ENCODE measurements around the gene TNS3. TPM values are rescaled to one million over a fixed set of nuclear protein-coding genes. Genes with fewer than 3 reads are reported as not detected.

TNS3 gene
- total and polyA plus RNA-seq, 2 of the 13 experiments (the other 11 are each of a cell fraction or from before 2014, with no cell fraction given): 52.9 to 55.7 TPM

- TF ChIP-seq, protein P1, sequence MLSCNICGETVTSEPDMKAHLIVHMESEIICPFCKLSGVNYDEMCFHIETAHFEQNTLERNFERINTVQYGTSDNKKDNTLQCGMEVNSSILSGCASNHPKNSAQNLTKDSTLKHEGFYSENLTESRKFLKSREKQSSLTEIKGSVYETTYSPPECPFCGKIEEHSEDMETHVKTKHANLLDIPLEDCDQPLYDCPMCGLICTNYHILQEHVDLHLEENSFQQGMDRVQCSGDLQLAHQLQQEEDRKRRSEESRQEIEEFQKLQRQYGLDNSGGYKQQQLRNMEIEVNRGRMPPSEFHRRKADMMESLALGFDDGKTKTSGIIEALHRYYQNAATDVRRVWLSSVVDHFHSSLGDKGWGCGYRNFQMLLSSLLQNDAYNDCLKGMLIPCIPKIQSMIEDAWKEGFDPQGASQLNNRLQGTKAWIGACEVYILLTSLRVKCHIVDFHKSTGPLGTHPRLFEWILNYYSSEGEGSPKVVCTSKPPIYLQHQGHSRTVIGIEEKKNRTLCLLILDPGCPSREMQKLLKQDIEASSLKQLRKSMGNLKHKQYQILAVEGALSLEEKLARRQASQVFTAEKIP (CRISPR knock-in tag; IDR thresholded peaks at IDR 0.05; ENCODE audit: borderline replicate concordance): no peak
- TF ChIP-seq, protein P2, sequence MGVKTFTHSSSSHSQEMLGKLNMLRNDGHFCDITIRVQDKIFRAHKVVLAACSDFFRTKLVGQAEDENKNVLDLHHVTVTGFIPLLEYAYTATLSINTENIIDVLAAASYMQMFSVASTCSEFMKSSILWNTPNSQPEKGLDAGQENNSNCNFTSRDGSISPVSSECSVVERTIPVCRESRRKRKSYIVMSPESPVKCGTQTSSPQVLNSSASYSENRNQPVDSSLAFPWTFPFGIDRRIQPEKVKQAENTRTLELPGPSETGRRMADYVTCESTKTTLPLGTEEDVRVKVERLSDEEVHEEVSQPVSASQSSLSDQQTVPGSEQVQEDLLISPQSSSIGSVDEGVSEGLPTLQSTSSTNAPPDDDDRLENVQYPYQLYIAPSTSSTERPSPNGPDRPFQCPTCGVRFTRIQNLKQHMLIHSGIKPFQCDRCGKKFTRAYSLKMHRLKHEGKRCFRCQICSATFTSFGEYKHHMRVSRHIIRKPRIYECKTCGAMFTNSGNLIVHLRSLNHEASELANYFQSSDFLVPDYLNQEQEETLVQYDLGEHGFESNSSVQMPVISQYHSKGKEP (CRISPR knock-in tag; IDR thresholded peaks at IDR 0.05): no peak
- TF ChIP-seq ZBTB42 (CRISPR knock-in tag; IDR thresholded peaks at IDR 0.05): no peak
- TF ChIP-seq TBL1XR1 (IDR thresholded peaks at IDR 0.05; ENCODE audit: borderline replicate concordance, low read length, partially characterized antibody): no peak
- TF ChIP-seq PLSCR1 (CRISPR knock-in tag; IDR thresholded peaks at IDR 0.05; ENCODE audit: borderline replicate concordance): no peak
- TF ChIP-seq IRF2 (CRISPR knock-in tag; IDR thresholded peaks at IDR 0.05): no peak
- no peak for TF ChIP-seq MED13 (CRISPR knock-in tag; IDR thresholded peaks at IDR 0.05)
- TF ChIP-seq NFIC (IDR thresholded peaks at IDR 0.05; ENCODE audit: low read length): no peak
These were observed 187.7 kb downstream of the TNS3 start (continued) for GRCh38 chr7:47394216-47394615.

DNA sequence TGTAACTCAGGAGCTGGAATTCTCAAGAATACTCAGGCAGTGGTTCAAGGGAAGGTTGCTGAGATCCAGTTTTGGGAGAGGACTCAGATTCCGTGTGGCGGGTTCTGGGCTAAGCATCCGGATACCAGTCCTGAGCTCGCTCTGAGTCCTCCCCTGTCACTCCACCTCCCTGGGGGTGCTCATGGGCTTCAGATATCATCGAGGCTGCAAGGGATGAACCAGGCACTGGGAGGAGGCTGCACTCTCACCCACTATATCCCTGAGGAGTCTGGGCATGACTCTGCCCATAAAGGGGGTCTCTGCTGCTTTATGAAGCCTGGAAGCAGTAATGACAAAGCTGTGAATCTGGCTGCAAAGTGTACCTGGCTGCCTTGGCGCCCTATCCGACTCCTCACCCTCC lies 188.5 kb downstream of the TNS3 start:
- peaks cover 12% of the 10 kb centered on the region; the same call in 1 of the 2 replicates for H4K20me1 ChIP-seq (ENCODE audit: insufficient read depth, low read length)
- ATAC-seq: no peak
- no peaks in the 10 kb centered on the region for H3K9me3 ChIP-seq (ENCODE audit: low read length)
- H2AFZ ChIP-seq (ENCODE audit: low read length): no peak overlapping the region
- intact Hi-C loops (cut with micrococcal nuclease; ENCODE audit: unreplicated experiment): no loop called here
- no peak overlapping the region for H3K4me2 ChIP-seq (ENCODE audit: low read depth, low read length)
- H3K27me3 ChIP-seq (ENCODE audit: control insufficient read depth in 1 of 2, insufficient read depth in 2 of 2, low read length in 2 of 2): no peaks in the 10 kb centered on the region
- CTCF ChIA-PET (ENCODE audit: low intra/inter-chr PET ratio, low total read pairs): no interaction called here
- no peak for DNase-seq (ENCODE audit: low spot score)
- peaks cover 3% of the 10 kb centered on the region for H3K4me1 ChIP-seq (ENCODE audit: insufficient read depth, low read length)
- no peaks in the 10 kb centered on the region for H3K79me2 ChIP-seq (ENCODE audit: insufficient read depth, low read length)
- no peak overlapping the region for H3K4me3 ChIP-seq (replicated peaks in 1 of 3; ENCODE audit: insufficient read depth in 1 of 3, low read depth in 2 of 3, low read length in 3 of 3)
- POLR2A ChIA-PET: no interaction called here
- H3K9ac ChIP-seq (ENCODE audit: insufficient read depth, low read depth, low read length): no peak overlapping the region
- BruUV-seq (replicated peaks): no TSS peak
- in situ Hi-C loops (cut with HindIII; ENCODE audit: extremely low pct_ligation_motif_present, low pct_unique_long_range_greater_than_20kb): no loop called here
- 61% methylated on average over 3 of the region's 7 CpGs for WGBS (ENCODE audit: low lambda C conversion rate)
- H3K27ac ChIP-seq (ENCODE audit: extremely low read length, insufficient read depth, low read length): no peak overlapping the region
- H3K36me3 ChIP-seq (replicated peaks in 1 of 2; ENCODE audit: control insufficient read depth in 1 of 2, insufficient read depth in 2 of 2, low read length in 2 of 2): peaks cover 53 to 92% of the 10 kb centered on the region in 2 experiments
- TF ChIP-seq MAFK (conservative IDR thresholded peaks at IDR 0.05 in 1 of 2, IDR thresholded peaks at IDR 0.05 in 1 of 2; ENCODE audit: low read length in 2 of 2): no peak
- TF ChIP-seq BCL6 (CRISPR knock-in tag; IDR thresholded peaks at IDR 0.05): no peak
- TF ChIP-seq, protein P1 (CRISPR knock-in tag; IDR thresholded peaks at IDR 0.05; ENCODE audit: borderline replicate concordance): no peak
- TF ChIP-seq NR3C1 (CRISPR knock-in tag; IDR thresholded peaks at IDR 0.05): no peak
- TF ChIP-seq SYNCRIP (IDR thresholded peaks at IDR 0.05; ENCODE audit: insufficient read depth, low read depth, low read length): no peak
- no peak for TF ChIP-seq ZNF784 (CRISPR knock-in tag; IDR thresholded peaks at IDR 0.05; ENCODE audit: borderline replicate concordance)
- FAIRE-seq: no peak

Measured in HepG2 (cell line).